NCI-H82 (cell line): ENCODE measurements around the gene NR1D1.
A peak's percentile ranks its signal among the peaks of the same experiment; 100 is the strongest.

ENCODE experiments used
- DNase-seq: peaks from one replicate; lab custom pipeline; 2025; lab: John Stamatoyannopoulos, UW

Gene NR1D1

DNA sequence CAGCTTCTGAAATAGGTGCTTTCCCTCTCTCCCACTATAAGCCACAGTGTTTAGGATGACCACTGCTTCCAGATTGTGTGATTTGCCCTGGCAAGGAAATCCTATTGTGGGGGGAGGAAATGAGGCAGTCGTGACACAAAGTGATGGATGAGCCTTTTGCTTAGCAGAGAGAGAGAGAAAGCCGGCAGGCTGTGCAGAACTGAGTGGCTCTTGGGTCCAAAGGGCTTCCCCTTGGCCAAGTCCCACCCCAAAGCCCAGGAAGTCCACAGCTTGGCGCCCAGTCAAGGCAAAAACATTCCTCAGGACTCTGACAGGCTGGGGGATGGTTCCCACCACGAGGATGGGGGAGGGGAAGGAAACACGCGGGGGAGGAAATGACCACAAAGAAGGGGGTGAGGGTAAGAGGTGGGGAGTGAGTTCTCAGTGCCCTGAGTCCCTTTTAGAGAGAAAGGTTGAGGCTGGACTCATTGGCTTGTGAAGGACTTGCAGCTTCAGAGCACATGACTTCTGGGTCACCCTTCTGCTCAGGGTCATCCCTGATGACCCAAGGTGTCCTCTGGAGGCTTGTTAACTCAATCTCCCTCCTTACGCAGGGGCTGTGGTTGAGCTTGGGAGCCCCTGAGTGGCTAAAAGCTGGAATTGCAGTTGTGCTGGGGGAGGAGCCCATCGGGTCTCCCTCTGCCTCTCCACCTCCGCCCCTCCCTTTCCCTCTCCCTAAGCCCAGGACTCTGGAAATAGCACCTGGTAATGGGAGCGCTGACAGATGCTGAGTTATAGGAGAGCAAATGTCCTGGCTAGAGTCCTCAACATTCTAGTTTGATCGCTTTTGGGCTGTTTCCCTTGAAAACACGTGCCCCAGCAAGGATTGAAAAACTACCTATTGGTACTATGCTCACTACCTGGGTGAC is 11.1 kb upstream of the NR1D1 start:
- peak; percentile 99 for DNase-seq

- DNase-seq = peak; percentile 52
Observed at GRCh38 chr17:40110026-40110845, 9.8 kb upstream of the NR1D1 start.

DNA sequence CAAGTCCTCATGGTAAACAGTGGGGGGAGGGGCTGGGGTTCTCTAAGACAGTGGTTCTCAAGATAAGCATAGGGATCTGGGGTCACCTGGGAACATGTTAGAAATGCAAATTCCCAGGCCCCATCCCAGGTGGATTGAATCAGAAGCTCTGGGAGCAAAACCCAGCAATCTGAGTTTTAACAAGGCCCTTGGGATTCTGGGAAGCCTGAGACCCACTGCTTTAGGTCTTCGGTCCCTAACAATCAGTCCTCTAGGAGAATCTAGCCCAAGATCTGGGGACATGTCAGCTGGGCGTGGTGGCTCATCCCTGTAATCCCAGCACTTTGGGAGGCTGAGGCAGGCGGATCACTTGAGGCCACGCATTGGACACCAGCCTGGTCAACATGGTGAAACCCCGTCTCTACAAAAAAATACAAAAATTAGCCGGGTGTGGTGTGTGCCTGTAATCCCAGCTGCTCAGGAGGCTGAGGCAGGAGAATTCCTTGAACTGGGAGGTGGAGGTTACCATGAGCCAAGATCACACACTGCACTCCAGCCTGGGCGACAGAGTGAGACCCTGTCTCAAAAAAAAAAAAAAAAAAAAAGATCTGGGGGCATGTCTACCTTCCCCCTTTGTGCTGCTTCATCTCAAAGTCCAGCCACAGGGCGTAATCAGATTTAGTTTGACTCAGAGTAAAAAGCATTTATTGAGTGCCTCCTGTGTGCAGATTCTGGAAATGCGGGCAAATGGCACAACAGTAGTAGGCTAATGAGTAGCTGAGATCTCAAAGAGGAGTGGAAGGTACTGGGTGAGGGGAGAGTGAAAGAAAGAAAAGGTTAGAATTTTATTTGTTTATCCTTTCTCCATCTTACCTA is 8.8 kb upstream of the NR1D1 start:
- DNase-seq = peak; percentile 44

DNA sequence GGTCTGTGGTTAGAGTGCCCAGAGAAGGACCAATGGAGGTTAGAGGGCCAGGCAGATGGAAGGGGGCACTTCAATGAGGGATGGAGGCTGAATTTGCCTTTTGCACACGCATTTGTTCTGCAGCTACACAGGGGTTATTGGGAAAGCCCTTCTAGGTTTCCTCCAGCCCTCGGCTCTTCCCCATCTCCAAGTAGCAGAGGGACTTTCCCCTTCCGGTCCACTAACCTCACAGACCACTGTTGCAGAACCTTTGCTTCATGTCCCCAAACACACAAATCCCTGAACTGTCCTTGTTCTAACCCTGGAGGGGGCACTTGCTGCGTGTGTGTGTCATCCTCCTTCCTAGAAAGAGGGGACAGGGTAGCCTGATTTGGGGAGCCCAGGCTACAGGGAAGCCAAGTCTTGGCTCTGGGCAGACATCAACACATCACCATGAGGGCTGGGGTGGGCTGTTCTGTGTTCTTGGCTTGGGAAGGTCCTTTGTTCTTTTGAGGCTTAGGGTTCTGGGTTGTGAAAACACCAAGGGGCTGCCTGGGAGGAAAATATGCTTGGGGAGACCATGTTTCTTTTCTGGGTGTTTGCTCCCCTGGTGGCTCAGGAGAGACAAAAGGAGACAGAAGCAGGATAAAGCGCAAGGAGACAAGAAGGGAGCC is 7.3 kb upstream of the NR1D1 start:
- no peak for DNase-seq

DNA sequence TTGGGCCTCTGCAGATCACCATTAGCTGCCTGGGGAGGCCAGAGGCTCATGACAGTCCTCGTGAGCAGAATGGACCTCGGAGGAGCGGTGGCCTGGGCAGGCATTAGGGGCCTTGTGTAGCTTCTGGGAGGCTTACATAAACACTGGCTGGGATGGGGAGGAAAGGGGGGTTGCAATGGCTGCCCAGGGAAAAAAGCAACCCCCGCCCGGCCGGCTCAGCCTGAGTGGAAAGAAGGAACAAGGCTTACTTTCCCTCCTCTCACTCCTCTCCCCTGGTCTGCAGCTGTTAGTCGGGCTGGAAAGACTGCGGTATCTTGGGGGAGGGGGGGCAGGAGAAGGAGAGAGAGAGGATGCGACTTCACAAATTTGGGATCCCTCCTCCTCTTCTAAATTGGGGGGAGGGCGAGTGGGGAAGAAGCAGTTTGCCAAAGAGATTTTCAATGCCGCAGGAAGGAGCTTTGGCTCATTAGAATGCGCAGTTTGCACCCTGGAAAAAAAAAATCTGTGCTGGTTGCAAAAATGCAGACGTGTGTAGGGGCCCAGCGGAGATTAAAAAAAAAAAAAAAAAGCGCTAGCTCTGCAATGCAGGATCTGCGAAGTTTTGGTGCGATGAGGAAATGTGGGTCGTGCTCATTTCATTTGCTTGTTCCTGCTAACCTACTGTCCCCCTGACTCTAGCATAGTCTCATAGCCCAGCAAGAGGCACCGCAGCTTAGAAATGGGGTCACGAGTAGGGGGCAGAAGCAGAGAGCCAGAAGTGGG is 6.6 kb upstream of the NR1D1 start:
- DNase-seq = peak; percentile 59

DNA sequence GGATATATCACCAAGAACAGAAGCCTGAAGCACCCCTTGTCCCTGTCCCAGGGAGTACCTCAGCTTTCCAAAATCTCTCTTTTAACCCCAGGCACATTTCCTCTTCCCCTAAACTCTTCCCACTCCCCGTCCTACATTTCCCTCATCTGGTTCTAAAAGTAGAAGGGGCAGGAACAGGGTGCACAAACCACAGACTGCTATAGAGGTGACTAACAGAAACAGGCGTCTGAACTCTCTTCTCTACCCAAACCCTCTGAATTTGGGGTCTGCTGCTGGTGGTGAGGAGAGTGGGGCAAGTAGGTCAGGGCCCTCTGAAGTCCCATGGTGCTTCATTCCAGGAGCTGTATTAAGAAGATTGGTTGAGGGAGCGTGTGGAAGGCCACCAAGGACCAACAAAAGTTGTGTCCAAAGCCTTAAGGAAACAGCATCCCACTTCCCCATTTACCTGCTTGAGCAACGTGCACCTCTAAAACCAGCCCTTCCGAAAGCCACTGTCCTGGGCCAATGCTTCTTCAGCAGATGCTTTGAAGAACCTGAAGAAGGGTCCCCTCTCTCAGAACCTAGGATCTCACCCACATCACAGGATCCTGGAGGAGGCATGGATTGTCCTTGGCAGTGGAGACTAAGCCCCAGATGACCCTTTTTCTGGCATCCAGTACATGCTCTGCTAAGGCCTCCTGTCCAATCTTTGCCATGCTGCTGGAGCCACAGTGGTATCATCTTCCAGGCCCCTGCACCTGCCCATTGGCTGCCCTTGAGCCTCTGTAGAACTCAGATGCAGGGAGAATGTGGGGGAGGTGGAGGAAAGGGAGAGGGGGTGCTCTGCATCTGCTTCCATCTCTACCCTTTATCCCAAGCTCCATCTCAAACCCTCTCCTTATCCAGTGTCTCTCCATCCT is 5.7 kb upstream of the NR1D1 start:
- DNase-seq = no peak

GRCh38 chr17:40104594-40105486 is 4.5 kb upstream of the NR1D1 start:
- no peak for DNase-seq

DNA sequence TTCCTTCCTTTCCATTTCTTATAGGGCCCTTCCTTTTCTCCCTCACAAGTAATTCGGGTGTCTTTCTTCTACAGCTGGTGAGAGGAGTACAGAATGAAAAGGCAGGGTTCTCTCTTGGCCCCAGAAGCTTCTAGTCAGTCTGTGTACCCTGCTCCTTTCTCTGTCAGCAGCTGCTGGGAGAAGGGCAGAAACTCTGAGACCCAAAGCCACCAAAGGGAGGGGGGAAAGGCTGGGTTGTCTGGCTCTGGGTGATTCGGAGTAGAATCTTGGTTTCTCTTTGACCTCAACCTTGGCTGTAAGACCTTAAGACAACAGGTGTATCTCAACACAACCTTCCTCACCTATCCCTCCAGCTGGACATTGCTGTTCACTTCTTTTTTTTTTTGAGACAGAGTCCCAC is 3.3 kb upstream of the NR1D1 start:
- DNase-seq = no peak

- DNase-seq = no peak
Observed at GRCh38 chr17:40103071-40103661, 2.8 kb upstream of the NR1D1 start.

DNA sequence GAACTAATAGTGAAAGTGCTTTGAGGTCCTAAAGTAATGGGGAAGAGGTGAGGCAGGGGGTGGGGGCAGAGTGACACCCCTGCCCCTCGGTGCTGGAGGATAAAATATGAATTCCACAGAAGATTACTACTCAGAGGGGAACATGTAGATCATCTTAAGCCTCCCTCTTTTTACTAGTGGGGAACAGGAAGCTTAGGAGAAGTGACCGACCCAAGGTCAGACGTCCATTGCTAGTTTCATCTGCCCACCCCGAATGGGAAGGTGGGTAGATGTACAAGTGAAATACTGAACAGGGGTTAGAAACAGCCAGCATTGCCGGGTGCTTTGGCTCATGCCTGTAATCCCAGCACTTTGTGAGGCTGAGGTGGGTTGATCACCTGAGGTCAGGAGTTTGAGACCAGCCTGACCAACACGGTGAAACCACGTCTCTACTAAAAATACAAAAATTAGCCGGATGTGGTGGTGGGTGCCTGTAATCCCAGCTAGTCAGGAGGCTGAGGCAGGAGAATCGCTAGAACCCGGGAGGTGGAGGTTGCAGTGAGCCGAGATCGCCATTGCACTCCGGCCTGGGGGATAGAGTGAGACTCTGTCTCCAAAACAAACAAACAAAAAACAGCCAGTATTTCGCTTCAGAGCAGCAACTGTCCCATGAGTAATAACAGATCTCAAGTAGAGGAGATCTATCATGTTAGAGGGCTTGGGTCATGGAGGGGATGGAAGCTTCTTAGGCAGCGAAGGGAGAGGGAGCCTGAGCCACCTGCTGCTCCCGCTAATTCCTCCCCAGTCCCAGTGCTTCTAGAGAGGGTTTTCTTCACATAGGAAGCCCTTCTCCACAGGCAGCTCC is 1.2 kb upstream of the NR1D1 start:
- DNase-seq = peak; percentile 65

DNA sequence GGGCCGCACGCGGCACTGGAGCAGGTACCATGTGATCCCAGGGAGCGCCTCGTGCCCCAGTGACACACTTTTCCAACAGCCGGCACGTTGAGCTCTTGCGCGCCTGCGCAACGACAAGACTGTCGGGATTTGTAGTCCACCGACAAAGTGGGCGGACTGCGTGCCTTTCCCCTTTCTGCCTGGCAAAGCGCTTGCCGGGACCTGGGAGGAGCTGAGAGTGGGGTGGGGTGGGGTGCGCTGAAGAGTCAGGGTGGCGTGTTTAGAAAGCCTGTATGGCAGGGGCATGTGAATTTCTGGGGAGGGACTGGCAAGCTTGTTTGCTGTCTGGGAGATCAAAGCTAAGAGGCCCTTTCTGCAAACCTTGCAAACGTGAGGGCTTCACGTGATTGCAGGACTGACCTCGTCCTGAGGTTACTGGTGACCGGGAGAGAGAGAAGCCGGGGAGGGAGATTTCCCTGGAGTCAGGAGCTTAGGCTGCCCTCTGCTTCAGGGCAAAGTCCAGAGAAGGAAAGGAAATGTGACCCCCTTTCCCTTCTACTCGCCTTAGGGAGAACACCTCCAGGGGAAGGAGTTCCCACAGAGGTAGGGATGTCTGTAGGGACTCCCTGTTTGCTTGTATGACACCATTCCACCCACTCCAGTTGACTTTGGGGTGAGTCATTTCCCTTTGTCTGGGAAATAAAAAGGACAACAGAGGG is 429 bp upstream of the NR1D1 start:
- DNase-seq = peak; percentile 98

DNA sequence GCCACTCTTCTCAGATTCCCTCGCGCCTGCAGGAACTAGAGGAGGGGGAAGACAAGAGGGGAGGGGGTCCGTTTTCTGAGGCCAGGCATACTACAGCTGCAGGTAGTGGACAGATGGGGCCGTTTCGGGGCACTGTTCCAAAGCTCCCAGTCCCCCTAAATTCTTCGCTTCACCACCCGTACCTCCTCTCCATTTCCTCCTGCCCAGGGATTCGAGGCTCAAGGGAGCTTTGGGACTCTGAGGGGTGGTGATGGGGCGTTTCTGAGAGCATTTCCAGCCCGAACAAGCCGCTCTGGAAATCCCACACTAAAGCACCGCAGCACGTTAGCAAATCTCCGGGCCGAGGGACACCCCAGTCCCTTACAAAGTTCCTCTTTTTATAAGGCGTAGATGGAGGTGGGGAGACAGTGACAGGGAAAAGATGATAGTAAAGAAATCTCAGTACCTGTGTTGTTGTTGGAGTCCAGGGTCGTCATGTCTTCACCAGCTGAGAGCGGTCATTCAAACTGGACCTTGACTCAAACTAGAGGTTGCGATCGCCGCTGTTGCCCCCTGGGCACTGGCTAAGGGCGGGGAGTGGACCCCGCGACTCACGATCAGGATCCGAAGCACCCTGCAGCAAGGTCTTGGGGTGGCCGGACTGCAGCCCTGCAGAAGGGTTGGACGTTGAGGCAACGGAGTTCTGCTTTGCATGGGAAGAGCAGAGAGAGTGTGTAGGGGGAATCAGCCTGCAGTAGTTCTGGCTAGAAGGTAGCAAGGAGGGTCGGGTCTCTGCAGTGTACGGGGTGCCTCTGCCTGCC is 570 bp downstream of the NR1D1 start:
- peak; percentile 58 for DNase-seq

DNA sequence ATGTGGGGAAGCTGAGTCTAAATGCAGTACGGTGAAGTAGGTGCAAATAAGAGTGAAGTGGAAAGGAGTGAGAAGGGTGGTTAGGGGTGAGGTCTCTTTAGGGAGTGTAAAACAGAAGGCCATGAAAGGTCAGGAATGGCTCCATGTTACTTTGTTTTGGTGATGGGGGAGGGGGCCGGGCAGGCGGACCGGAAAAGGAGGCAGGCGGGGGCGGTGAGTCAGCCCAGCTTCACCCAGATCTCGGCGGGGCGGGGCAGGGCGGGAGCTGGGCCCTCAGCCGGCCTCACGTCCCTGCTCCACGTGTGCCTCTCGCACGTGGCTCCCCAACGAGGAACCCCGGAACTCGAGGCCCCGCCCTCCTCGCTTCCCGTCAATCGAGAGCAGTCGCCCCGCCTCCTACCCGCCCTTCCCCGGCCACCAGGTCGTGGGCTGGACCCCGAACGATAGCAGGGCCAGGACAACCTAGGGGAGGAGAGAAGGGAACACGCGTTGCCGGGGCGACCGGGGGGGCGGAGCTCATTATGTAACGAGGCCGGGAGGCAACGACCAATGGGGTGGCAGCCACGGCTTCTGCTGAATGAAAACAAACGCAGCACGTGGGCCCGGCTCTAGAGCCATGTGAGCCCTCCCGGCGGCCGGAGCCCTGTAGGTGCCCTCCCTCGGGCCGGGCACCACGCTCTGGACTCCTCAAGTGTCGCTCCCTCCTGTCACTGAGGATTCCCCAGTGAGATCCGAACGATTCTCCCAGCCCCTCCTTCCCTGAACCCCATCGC is 1.4 kb downstream of the NR1D1 start:
- peak; percentile 99 for DNase-seq

DNA sequence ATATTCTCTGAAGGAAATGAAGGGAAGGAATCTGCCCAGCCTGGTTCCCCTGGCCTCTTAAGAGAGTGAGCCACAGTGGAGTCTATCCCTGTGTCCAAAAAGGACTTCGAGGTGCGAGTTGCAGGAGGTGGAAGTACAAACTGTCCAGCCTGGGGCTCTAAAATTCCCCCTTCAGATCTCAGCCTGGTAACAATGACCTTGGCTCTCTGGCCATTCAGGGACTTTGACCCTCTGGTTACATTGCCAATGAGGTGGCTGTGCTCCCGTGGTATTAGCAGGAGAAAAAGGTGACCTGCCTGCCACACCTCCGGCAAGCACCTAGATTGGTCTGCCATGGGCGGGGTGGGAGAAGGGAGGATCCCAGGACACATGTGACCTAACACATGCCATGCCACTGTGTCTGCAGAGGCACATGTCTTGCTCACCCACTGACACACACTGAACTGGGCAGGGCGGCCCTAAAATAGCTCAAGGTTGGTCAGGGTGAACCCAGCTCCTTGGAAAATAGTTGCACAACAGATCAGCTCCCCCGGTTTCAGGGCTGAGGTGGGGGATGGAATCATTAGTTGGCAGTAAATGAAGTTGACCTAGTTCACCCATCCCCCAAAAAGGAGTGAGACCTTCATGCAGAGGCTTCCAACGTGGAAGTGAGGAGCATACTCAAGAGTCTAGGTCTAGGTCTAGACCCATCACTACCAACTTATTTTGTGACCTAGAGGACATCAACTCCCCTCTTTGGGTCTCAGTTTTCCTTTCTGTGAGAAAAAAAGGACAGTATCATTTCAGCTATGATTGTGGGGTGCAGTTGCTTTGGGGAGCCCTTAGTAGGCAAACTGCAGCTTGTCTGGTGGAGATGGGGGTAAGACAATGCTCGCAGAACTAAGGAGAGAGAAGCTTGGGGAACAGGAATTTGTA is 2.2 kb downstream of the NR1D1 start:
- DNase-seq = no peak
